Right lobe of liver (tissue), 4 donors: ENCODE data around the gene REEP6.

Experiments
- POLR2A ChIP-seq: fragments of 450-650 bp; IDR thresholded peaks from one replicate; pipeline ENCODE4 v1.6.1; 2017; ENCODE audit warnings: antibody characterized with exemption, mild to moderate bottlenecking
- TF ChIP-seq, protein P1 (sequence below), 4 donors: fragments of 200-600 bp in 3 of 4; fragments of 450-650 bp in 1 of 4; IDR thresholded peaks; one replicate each; pipeline versions ENCODE4 v1.5.1 to v1.8.0; 2016 to 2022; ENCODE audit warnings: antibody characterized with exemption in 4 of 4, mild to moderate bottlenecking in 2 of 4
- donor health status: DM: no; HTN: no; CAD: no.
- donor health status: DM: no; HTN: no; CAD: no.
- donor health status: DM: no; HTN: yes; CAD: no.

DNA sequence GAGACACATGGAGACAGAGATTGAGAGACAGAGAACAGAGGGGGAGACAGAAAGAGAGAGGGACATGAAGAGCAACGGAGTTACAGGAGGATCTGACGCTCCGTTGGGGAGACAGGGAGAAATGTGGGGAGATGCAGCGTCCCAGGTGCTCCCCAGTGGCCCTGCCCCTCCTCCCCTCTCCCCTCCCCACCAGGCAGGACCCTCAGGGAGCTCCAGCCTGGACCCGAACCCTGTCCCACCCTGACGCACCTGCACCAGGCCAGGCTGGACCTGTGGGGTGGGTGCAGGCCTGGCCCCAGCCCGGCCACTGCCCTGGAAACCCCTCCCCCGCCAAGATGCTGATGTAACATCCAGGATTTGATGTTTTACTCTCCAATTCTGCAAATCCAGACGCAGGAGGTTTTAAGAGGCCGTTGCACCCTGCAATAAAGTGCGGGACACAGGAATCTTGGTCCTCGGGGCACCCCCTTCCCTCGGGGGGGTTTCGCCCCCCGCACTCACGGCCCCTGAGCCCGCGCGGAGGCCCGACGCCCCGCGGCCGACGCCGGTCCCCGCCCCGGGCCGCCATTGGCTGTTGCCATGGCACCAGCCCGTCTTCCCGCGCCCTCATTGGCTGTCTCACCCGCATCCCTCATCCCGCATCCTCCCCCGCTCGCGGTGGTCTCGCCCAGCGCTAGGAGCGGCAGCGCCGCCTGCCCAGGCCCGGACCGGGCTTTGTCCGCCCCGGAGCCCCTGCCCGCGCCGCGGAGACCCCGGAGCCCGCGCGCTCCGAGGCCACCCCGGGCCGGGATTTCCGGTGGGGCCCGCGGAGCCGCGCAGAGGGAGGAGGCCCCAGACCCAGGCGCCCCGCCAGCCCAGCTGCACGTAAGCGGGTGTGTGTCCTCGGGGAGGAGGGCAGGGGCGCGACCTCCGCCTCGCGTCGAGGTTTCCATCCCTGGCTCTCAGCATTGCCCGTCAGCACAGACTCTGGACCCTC, 41.2 kb upstream of the REEP6 start, which contains the start of gene APC2:
- TF ChIP-seq, protein P1, sequence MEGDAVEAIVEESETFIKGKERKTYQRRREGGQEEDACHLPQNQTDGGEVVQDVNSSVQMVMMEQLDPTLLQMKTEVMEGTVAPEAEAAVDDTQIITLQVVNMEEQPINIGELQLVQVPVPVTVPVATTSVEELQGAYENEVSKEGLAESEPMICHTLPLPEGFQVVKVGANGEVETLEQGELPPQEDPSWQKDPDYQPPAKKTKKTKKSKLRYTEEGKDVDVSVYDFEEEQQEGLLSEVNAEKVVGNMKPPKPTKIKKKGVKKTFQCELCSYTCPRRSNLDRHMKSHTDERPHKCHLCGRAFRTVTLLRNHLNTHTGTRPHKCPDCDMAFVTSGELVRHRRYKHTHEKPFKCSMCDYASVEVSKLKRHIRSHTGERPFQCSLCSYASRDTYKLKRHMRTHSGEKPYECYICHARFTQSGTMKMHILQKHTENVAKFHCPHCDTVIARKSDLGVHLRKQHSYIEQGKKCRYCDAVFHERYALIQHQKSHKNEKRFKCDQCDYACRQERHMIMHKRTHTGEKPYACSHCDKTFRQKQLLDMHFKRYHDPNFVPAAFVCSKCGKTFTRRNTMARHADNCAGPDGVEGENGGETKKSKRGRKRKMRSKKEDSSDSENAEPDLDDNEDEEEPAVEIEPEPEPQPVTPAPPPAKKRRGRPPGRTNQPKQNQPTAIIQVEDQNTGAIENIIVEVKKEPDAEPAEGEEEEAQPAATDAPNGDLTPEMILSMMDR (IDR thresholded peaks at IDR 0.05): no peak
- no peak for TF ChIP-seq POLR2A
